Measurements from ENCODE around the gene NRF1.
A peak's percentile ranks its signal among the peaks of the same experiment; 100 is the strongest.
"Not testable (repeated sequence)": the region's sequence is repeated elsewhere in the genome, so short reads cannot be mapped to it uniquely, and the experiment has no call there.

NRF1 gene

GRCh38 chr7:129782818-129783583 lies 171.5 kb downstream of the NRF1 start:
- peak in 1 of 2 donors; percentile 23 for DNase-seq

- no peak for DNase-seq
These were observed 172.0 kb downstream of the NRF1 start for GRCh38 chr7:129783584-129783919.

GRCh38 chr7:129784437-129784782 lies 172.9 kb downstream of the NRF1 start:
- DNase-seq = no peak

GRCh38 chr7:129784783-129785684 lies 173.5 kb downstream of the NRF1 start:
- peak; percentile 44 to 48 for DNase-seq

- DNase-seq = no peak
These were observed 174.4 kb downstream of the NRF1 start for GRCh38 chr7:129785685-129786514.

GRCh38 chr7:129786825-129787563 lies 175.5 kb downstream of the NRF1 start:
- DNase-seq = no peak

- no peak for DNase-seq
These were observed 177.5 kb downstream of the NRF1 start for GRCh38 chr7:129789000-129789399.

- no peak for DNase-seq
These were observed 178.1 kb downstream of the NRF1 start for GRCh38 chr7:129789652-129790051.

GRCh38 chr7:129790136-129790535 lies 178.6 kb downstream of the NRF1 start:
- no peak for DNase-seq

GRCh38 chr7:129792721-129793120 lies 181.2 kb downstream of the NRF1 start:
- no peak for DNase-seq

- no peak for DNase-seq
These were observed 182.2 kb downstream of the NRF1 start for GRCh38 chr7:129793506-129794310.

- not testable (repeated sequence) for DNase-seq
These were observed 182.9 kb downstream of the NRF1 start for GRCh38 chr7:129794461-129794860.

GRCh38 chr7:129796186-129796775 lies 184.8 kb downstream of the NRF1 start:
- no peak for DNase-seq

GRCh38 chr7:129797214-129797789 lies 185.8 kb downstream of the NRF1 start:
- DNase-seq = no peak

- DNase-seq = no peak
These were observed 187.3 kb downstream of the NRF1 start for GRCh38 chr7:129798616-129799349.

GRCh38 chr7:129799350-129799955 lies 187.9 kb downstream of the NRF1 start:
- DNase-seq = no peak

- no peak for DNase-seq
These were observed 189.4 kb downstream of the NRF1 start for GRCh38 chr7:129800901-129801300.

- no peak for DNase-seq
These were observed 190.4 kb downstream of the NRF1 start for GRCh38 chr7:129801882-129802281.

GRCh38 chr7:129803546-129804081 lies 192.1 kb downstream of the NRF1 start:
- DNase-seq = no peak
